Upper lobe of left lung (tissue), 6 donors: ENCODE measurements around the gene ENTPD6. TPM values are rescaled to one million over a fixed set of nuclear protein-coding genes. Genes with fewer than 3 reads are reported as not detected.
"Not testable (repeated sequence)": the region's sequence is repeated elsewhere in the genome, so short reads cannot be mapped to it uniquely, and the experiment has no call there.

Experiments
- ATAC-seq, 2 donors: fragments of 200-7000 bp; cut with Tn5 transposase; one replicate each; pipeline ENCODE4 v1.9.1; 2022; ENCODE audit warnings: mild to moderate bottlenecking in 2 of 2, moderate library complexity in 2 of 2; ENCODE audit not compliant: low FRiP score in 2 of 2
- DNase-seq, 2 donors: peaks; one replicate each; pipeline ENCODE4 v3.0.0-alpha.2; 2019 to 2020
- H3K27ac ChIP-seq, 4 donors: fragments of 200-600 bp; sonication (generic); one replicate each; pipeline ENCODE4 v1.5.1; 2016 to 2019
- H3K27me3 ChIP-seq, 4 donors: fragments of 200-600 bp; sonication (generic); one replicate each; pipeline ENCODE4 v1.5.1; 2017 to 2019
- H3K36me3 ChIP-seq, 4 donors: fragments of 200-600 bp; sonication (generic); one replicate each; pipeline ENCODE4 v1.5.1; 2016 to 2019
- H3K4me1 ChIP-seq, 4 donors: fragments of 200-600 bp; sonication (generic); one replicate each; pipeline ENCODE4 v1.5.1; 2018 to 2019
- H3K4me3 ChIP-seq, 4 donors: fragments of 200-600 bp; sonication (generic); one replicate each; pipeline ENCODE4 v1.5.1; 2017 to 2019; ENCODE audit warnings: mild to moderate bottlenecking in 2 of 4, moderate library complexity in 1 of 4
- H3K9me3 ChIP-seq, 4 donors: fragments of 200-600 bp; sonication (generic); one replicate each; pipeline ENCODE4 v1.5.1; 2018 to 2019
- EP300 ChIP-seq, 4 donors: sonication (generic); formaldehyde crosslinking; IDR thresholded peaks; one replicate each; pipeline ENCODE4 v1.5.1; 2017; ENCODE audit warnings: antibody characterized with exemption in 4 of 4, control low read depth in 2 of 4
- POLR2A ChIP-seq, 4 donors: fragments of 450-650 bp; IDR thresholded peaks; one replicate each; pipeline ENCODE4 v1.5.1; 2016 to 2017; ENCODE audit warnings: antibody characterized with exemption in 4 of 4, mild to moderate bottlenecking in 2 of 4
- POLR2AphosphoS5 ChIP-seq, 2 donors: sonication (generic); formaldehyde crosslinking; IDR thresholded peaks; one replicate each; pipeline ENCODE4 v1.5.1; 2017; ENCODE audit warnings: antibody characterized with exemption in 2 of 2
- WGBS, 2 donors: methylation state at CpG; one replicate each; pipeline ENCODE4 v1.1.5; 2017 to 2018; 5-methylcytosine and 5-hydroxymethylcytosine counted together
- total RNA-seq, 6 donors: library from RNA; depleted of rRNA in 4 of 6; stranded (reverse); fragments of >200 nt in 4 of 6; gene quantifications; one replicate each; pipeline versions ENCODE4 v1.1.0 to v1.2.1, GENCODE V29; 2016 to 2021
- TF ChIP-seq, protein P1 (sequence below), 6 experiments: fragments of 450-650 bp in 4 of 6; fragments of 200-600 bp in 2 of 6; sonication (generic) in 2 of 6; IDR thresholded peaks; one replicate each; pipeline ENCODE4 v1.5.1; 2016 to 2019; ENCODE audit warnings: antibody characterized with exemption in 6 of 6
- donor health status: DM: no; HTN: no; CAD: no; lungs with moderate emphysema.
- donor health status: DM: no; HTN: yes; CAD: no; lungs with severe emphysema.

Gene ENTPD6
- total RNA-seq, 6 donors from 2014 or later = 53.7 to 170 (median 81.7) TPM

DNA sequence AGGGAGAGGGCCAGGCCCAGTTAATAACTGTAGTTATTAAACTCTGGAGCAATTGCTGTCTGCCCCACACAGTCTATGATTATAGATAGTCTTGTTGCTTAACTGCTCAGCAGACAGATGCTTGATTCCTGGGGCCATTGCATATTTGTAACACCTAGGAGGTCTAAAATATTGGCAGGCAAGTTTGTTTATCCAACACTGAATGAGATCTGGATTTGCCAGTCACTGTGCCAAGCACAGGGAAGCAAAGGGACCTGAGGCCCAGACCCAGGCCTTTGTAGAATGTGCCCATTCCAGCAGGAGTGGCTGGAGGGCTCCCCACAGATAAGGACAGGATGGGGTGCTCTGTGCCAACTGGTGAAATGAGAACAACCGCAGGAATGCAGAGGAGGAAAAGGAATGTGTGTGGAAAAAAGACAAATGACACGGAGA lies 17.6 kb upstream of the ENTPD6 start:
- ATAC-seq (peak; percentile 51 to 89), DNase-seq (peak in 1 of 2 donors; percentile 73)
- Histone ChIP-seq H3K4me3 (no peak overlapping the region), H3K4me1 (peaks cover 0 to 11% (median 3%) of the 10 kb centered on the region in 4 donors), H3K27ac (peak overlapping the region in 3 of 4 donors; percentile 49 to 77 (median 63)), H3K27me3 (no peaks in the 10 kb centered on the region), H3K9me3 (peaks cover 0 to under 1% (median 0%) of the 10 kb centered on the region in 4 donors), H3K36me3 (no peaks in the 10 kb centered on the region)
- peak in 1 of 2 donors; percentile 34 for TF ChIP-seq POLR2AphosphoS5 (IDR thresholded peaks at IDR 0.05)
- TF ChIP-seq, protein P1, sequence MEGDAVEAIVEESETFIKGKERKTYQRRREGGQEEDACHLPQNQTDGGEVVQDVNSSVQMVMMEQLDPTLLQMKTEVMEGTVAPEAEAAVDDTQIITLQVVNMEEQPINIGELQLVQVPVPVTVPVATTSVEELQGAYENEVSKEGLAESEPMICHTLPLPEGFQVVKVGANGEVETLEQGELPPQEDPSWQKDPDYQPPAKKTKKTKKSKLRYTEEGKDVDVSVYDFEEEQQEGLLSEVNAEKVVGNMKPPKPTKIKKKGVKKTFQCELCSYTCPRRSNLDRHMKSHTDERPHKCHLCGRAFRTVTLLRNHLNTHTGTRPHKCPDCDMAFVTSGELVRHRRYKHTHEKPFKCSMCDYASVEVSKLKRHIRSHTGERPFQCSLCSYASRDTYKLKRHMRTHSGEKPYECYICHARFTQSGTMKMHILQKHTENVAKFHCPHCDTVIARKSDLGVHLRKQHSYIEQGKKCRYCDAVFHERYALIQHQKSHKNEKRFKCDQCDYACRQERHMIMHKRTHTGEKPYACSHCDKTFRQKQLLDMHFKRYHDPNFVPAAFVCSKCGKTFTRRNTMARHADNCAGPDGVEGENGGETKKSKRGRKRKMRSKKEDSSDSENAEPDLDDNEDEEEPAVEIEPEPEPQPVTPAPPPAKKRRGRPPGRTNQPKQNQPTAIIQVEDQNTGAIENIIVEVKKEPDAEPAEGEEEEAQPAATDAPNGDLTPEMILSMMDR (IDR thresholded peaks at IDR 0.05) = no peak
- WGBS, 2 donors = 44 to 60% methylated on average over 2 of the region's 2 CpGs

GRCh38 chr20:25178563-25179438 lies 16.7 kb upstream of the ENTPD6 start:
- peaks cover 0 to 4% (median 0%) of the 10 kb centered on the region in 4 donors for H3K9me3 ChIP-seq
- TF ChIP-seq POLR2AphosphoS5 (IDR thresholded peaks at IDR 0.05) = peak; percentile 52 to 62
- peak in 1 of 4 donors; percentile 80 for TF ChIP-seq EP300 (IDR thresholded peaks at IDR 0.05)
- TF ChIP-seq, protein P1 (IDR thresholded peaks at IDR 0.05) = peak; percentile 43 to 79 (median 58)
- TF ChIP-seq POLR2A (IDR thresholded peaks at IDR 0.05) = peak in 1 of 4 donors; percentile 26
- H3K27me3 ChIP-seq = no peaks in the 10 kb centered on the region
- H3K4me1 ChIP-seq = peaks cover 0 to 11% (median 3%) of the 10 kb centered on the region in 4 donors
- DNase-seq = peak in 1 of 2 donors; percentile 87
- no peaks in the 10 kb centered on the region for H3K36me3 ChIP-seq
- no peak overlapping the region for H3K4me3 ChIP-seq
- 25 to 33% methylated on average over 7 of the region's 7 CpGs for WGBS, 2 donors
- ATAC-seq = peak; percentile 89 to 94
- peak overlapping the region in 3 of 4 donors; percentile 49 to 77 (median 63) for H3K27ac ChIP-seq

- 59 to 64% methylated on average over 15 of the region's 15 CpGs for WGBS, 2 donors
- Histone ChIP-seq H3K36me3 (no peaks in the 10 kb centered on the region), H3K9me3 (peaks cover 0 to 4% (median 0%) of the 10 kb centered on the region in 4 donors), H3K27ac (no peak overlapping the region), H3K4me1 (peaks cover 0 to 11% (median 3%) of the 10 kb centered on the region in 4 donors), H3K4me3 (no peak overlapping the region), H3K27me3 (no peaks in the 10 kb centered on the region)
- DNase-seq (peak in 1 of 2 donors; percentile 43), ATAC-seq (no peak)
- no peak for TF ChIP-seq POLR2AphosphoS5 (IDR thresholded peaks at IDR 0.05)
- no peak for TF ChIP-seq EP300 (IDR thresholded peaks at IDR 0.05)
- no peak for TF ChIP-seq POLR2A (IDR thresholded peaks at IDR 0.05)
- TF ChIP-seq, protein P1 (IDR thresholded peaks at IDR 0.05) = no peak
These were observed 15.9 kb upstream of the ENTPD6 start for GRCh38 chr20:25179439-25180089.

DNA sequence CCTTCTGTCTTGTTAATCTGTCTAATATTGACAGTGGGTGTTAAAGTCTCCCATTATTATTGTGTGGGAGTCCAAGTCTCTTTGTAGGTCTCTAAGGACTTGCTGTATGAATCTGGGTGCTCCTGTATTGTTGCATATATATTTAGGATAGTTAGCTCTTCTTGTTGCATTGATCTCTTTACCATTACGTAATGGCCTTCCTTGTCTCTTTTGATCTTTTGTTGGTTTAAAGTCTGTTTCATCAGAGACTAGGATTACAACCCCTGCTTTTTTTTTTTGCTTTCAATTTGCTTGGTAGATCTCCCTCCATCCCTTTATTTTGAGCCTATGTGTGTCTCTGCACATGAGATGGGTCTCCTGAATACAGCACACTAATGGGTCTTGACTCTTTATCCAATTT lies 11.1 kb upstream of the ENTPD6 start:
- WGBS, 2 donors = 88 to 91% methylated on average over 1 of the region's 1 CpG
- not testable (repeated sequence) for H3K36me3 ChIP-seq, H3K27ac ChIP-seq, H3K4me3 ChIP-seq, H3K27me3 ChIP-seq, H3K9me3 ChIP-seq, ATAC-seq, DNase-seq
- H3K4me1 ChIP-seq = peaks cover 0 to 15% (median 7%) of the 10 kb centered on the region in 4 donors

DNA sequence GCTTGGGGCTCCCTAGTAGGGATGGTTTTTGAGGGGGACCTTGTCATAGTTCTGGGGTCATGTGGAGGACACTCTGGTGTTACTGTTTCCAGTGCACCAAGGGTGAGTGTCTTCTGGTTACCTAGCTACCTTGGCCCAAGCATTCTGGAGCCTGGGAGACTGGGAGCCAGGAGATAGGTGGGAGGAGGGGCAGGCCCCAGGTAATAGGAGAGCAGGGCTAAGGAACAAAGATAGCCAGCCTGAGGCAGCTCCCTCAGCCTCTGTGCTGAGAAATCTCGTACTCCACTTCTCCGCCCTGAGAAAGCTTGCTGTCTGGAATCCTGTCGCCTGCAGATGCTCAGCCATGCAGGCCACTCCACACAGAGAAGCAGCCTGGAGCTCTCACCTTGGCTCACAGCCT lies 8.3 kb upstream of the ENTPD6 start:
- no peak overlapping the region for H3K27ac ChIP-seq
- ATAC-seq = peak in 1 of 2 donors; percentile 51
- no peaks in the 10 kb centered on the region for H3K36me3 ChIP-seq
- 85% methylated on average over 3 of the region's 3 CpGs; no CpG with 5 or more reads in 1 of the 2 donors for whole genome bisulfite sequencing, 2 donors
- H3K4me1 ChIP-seq = peaks cover 0 to 15% (median 6%) of the 10 kb centered on the region in 4 donors
- peaks cover 0 to 6% (median 2%) of the 10 kb centered on the region in 4 donors for H3K9me3 ChIP-seq
- H3K27me3 ChIP-seq = no peaks in the 10 kb centered on the region
- no peak for DNase-seq
- TF ChIP-seq EP300 (IDR thresholded peaks at IDR 0.05) (no peak), POLR2AphosphoS5 (IDR thresholded peaks at IDR 0.05) (no peak), POLR2A (IDR thresholded peaks at IDR 0.05) (no peak)
- TF ChIP-seq, protein P1 (IDR thresholded peaks at IDR 0.05) = no peak
- no peak overlapping the region for H3K4me3 ChIP-seq
